OCI-LY1 (cell line): Measurements from ENCODE around the gene P4HB.

Experiments
- CTCF ChIP-seq: fragments of 200-600 bp; sonication (generic), shearing (Covaris generic); IDR thresholded peaks from 2 replicates; pipeline ENCODE4 v1.5.1; 2017; ENCODE audit warnings: mild to moderate bottlenecking, antibody characterized with exemption, low read length, moderate library complexity, mixed read lengths
- EZH2 ChIP-seq: fragments of 200-600 bp; sonication (generic), shearing (Covaris generic); IDR thresholded peaks from 2 replicates; pipeline ENCODE4 v1.8.0; 2017; ENCODE audit warnings: borderline replicate concordance, mixed run types, mild to moderate bottlenecking, antibody characterized with exemption, low read length, moderate library complexity, mixed read lengths

- TF ChIP-seq CTCF = no peak
- no peak for TF ChIP-seq EZH2
These were observed 39.2 kb downstream of the P4HB start for GRCh38 chr17:81821147-81821546.
